Glutamatergic neuron (in vitro differentiated cells): Measurements from ENCODE around the gene ONECUT3. TPM values are rescaled to one million over a fixed set of nuclear protein-coding genes. Genes with fewer than 3 reads are reported as not detected.

Experiments used
- DNase-seq: peaks from one replicate; pipeline ENCODE4 v3.0.0; 2022
- H3K27ac Mint-ChIP-seq: one replicate; pipeline ENCODE4 v1.8.0; 2020; ENCODE audit warnings: mild to moderate bottlenecking, mixed read lengths, inconsistent platforms; ENCODE audit not compliant: unreplicated experiment
- H3K27me3 Mint-ChIP-seq: one replicate; pipeline ENCODE4 v1.8.0; 2020; ENCODE audit warnings: mild to moderate bottlenecking, moderate library complexity, mixed read lengths, inconsistent platforms; ENCODE audit not compliant: unreplicated experiment
- H3K36me3 Mint-ChIP-seq: one replicate; pipeline ENCODE4 v1.8.0; 2020; ENCODE audit warnings: mild to moderate bottlenecking, mixed read lengths, inconsistent platforms; ENCODE audit not compliant: unreplicated experiment
- H3K4me1 Mint-ChIP-seq: one replicate; pipeline ENCODE4 v1.8.0; 2020; ENCODE audit warnings: mild to moderate bottlenecking, low read depth, mixed read lengths, inconsistent platforms; ENCODE audit not compliant: unreplicated experiment
- H3K4me3 Mint-ChIP-seq: one replicate; pipeline ENCODE4 v1.8.0; 2020; ENCODE audit warnings: mild to moderate bottlenecking, mixed read lengths, inconsistent platforms; ENCODE audit not compliant: unreplicated experiment
- H3K9me3 Mint-ChIP-seq: one replicate; pipeline ENCODE4 v1.8.0; 2020; ENCODE audit warnings: mild to moderate bottlenecking, moderate library complexity, mixed read lengths, inconsistent platforms; ENCODE audit not compliant: unreplicated experiment
- CTCF ChIP-seq: fragments of 200-600 bp; sonication (generic); IDR thresholded peaks from one replicate; pipeline ENCODE4 v1.5.0; 2021; ENCODE audit not compliant: partially characterized antibody, unreplicated experiment
- total RNA-seq: library from RNA; stranded (reverse); fragmentation: NEBNext Ultra II Directional; extraction: Animal tissue kit (Norgen Biotek cat#: 25700); gene quantifications from one replicate; pipeline ENCODE4 v1.2.1, GENCODE V29; 2021; ENCODE audit not compliant: unreplicated experiment

Gene ONECUT3
- total RNA-seq, 1 donor from 2014 or later: 15.4 TPM

DNA sequence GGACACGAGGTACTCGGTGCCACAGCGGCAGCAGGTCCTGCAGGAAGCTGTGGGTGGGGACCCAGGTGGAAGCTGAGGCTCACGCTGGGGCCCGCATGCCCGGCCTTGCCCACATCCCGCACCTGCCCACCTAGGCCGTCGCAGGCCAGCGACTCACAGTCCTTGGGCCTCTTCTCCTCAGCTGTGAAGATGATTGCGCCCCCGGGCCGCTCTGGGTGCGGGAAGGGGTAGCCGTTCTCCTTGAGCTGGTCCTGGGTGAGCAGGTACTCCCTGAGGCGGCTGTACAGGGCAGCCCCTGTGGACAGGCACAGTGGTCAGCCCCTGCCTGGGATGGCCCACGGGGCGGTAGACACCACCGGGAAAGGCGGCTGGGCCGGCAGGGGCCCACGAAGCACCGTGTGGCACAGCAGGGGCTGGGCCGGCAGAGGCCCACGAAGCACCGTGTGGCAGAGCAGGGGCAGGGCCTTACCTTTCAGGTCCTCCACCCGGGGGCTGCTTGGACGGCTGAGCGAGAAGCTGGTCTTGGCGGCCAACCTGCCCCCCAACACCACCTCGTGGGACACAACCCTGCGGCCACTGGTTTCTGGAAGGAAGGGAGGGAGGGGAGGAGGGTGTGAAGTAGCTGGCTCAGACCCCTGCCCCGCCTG, 65.4 kb downstream of the ONECUT3 start:
- TF ChIP-seq CTCF: no peak
- H3K4me3 Mint-ChIP-seq: no peak overlapping the region
- DNase-seq: peak; percentile 13
- H3K9me3 Mint-ChIP-seq: peaks cover 3% of the 10 kb centered on the region
- no peaks in the 10 kb centered on the region for H3K36me3 Mint-ChIP-seq
- H3K27me3 Mint-ChIP-seq: peaks cover 3% of the 10 kb centered on the region
- H3K4me1 Mint-ChIP-seq: peaks cover 3% of the 10 kb centered on the region
- H3K27ac Mint-ChIP-seq: no peak overlapping the region

DNA sequence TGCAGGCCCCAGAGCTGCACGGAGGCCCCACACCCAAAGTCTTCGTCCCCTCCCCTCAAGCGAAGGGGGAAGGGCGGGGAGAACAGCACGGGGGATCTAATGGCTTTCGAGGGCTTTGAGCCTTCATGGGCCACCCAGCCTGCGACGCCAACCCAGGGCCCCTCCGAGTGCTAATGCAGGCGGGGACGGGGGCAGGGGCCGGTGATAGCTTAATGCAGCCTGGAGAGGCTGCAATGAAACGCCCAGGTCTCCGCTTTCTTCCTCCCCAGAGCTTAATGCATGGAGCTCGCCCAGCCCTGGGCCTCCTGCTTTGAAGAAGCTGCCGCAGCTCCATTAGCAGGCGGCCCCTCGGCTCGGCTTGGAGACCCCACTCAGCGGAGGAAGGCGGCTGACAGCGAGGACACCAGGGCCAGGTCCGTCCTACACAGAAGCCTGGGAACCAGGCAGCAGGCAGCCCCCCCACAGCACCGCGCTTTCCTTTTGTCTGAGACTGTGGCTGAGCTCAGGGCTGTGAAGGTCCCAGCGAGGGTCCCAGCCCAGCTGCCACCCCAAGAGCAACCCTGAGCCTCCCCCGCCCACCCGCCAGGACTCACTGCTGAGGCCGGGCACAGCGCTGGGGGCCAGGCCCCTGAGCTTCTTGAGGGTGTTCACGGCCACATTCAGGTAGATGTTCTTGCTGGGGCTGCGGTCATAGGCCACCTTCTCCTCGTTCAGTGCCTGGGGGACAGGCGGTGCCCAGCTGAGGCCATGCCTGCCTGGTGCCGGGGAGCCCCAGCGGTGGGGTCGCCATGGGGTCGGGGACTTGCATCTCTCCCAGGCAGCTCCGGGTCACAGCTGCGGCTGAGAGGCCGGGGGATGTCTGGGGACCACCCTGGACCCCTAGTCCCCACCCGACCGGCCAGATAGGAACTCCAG, 66.3 kb downstream of the ONECUT3 start:
- Mint-ChIP-seq H3K27me3 (peaks cover 3% of the 10 kb centered on the region), H3K9me3 (peaks cover 6% of the 10 kb centered on the region), H3K36me3 (no peaks in the 10 kb centered on the region), H3K4me1 (peaks cover 3% of the 10 kb centered on the region), H3K4me3 (no peak overlapping the region), H3K27ac (no peak overlapping the region)
- DNase-seq: peak; percentile 42
- no peak for TF ChIP-seq CTCF

DNA sequence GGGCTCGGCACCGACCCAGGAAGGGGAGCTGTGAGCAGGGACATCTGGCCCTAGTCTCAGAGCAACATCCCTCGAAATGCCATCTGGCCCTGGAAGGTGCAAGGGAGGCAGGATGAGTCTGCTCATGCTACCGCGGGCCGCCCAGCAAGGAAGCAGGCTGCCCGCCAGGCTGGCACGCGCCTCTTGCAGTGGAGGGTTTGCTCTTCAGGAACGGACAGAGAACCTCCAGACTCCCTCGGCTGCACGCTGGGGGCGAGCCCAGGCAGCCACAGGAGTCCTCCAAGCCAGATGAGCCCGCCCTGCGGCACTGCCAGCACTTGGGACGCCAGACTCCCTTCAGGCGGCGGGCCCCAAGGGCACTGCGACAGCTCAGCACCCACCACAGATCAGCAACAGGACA, 68.9 kb downstream of the ONECUT3 start:
- H3K27ac Mint-ChIP-seq: no peak overlapping the region
- peaks cover 7% of the 10 kb centered on the region for H3K9me3 Mint-ChIP-seq
- no peaks in the 10 kb centered on the region for H3K36me3 Mint-ChIP-seq
- H3K4me1 Mint-ChIP-seq: peaks cover 6% of the 10 kb centered on the region
- TF ChIP-seq CTCF: no peak
- no peak for DNase-seq
- H3K27me3 Mint-ChIP-seq: peaks cover 3% of the 10 kb centered on the region
- no peak overlapping the region for H3K4me3 Mint-ChIP-seq

DNA sequence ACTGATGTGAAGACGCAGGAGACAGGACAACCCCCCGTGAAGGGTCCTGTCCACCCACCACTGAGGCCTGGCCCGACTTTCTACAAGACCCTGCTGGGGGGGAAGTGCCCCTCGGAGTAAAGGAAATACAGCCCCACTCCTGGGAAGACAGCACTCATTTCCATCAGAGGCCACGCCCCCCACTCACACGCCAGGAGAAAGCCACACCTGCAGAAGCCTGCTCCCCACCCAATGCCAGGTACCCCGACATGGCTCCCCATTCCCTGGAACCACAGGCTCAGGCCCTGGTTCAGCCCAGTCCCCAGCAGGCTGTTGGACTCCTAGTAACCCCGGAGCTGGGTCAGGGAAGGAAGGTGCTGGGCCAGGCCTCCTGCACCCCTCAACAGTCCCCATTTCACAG, 69.7 kb downstream of the ONECUT3 start:
- H3K4me3 Mint-ChIP-seq: no peak overlapping the region
- no peaks in the 10 kb centered on the region for H3K36me3 Mint-ChIP-seq
- no peak overlapping the region for H3K27ac Mint-ChIP-seq
- peaks cover 3% of the 10 kb centered on the region for H3K27me3 Mint-ChIP-seq
- TF ChIP-seq CTCF: no peak
- no peak for DNase-seq
- peaks cover 7% of the 10 kb centered on the region for H3K9me3 Mint-ChIP-seq
- H3K4me1 Mint-ChIP-seq: peaks cover 6% of the 10 kb centered on the region
